Ovary (tissue), 9 donors: ENCODE data around the gene HOXB3. TPM values are rescaled to one million over a fixed set of nuclear protein-coding genes. Genes with fewer than 3 reads are reported as not detected.

Experiments used
- DNase-seq, 5 donors: peaks; one replicate each; pipeline ENCODE4 v3.0.0-alpha.2; 2019 to 2020
- H3K27ac ChIP-seq, 2 donors: fragments of 200-600 bp; one replicate each; pipeline versions ENCODE4 v1.5.1 to v1.8.0; 2019 to 2022
- H3K27me3 ChIP-seq: fragments of 200-600 bp; one replicate; pipeline ENCODE4 v1.8.0; 2022
- H3K36me3 ChIP-seq: fragments of 200-600 bp; sonication (generic); one replicate; pipeline ENCODE4 v1.5.1; 2019
- H3K4me1 ChIP-seq: one replicate; pipeline ENCODE4 v1.8.1; 2013; ENCODE audit warnings: mild to moderate bottlenecking, moderate library complexity; ENCODE audit not compliant: insufficient read depth
- H3K4me3 ChIP-seq: fragments of 200-600 bp; sonication (generic); one replicate; pipeline ENCODE4 v1.5.1; 2017
- H3K9me3 ChIP-seq, 2 donors: fragments of 200-600 bp in 1 of 2; sonication (generic) in 1 of 2; one replicate each; pipeline versions ENCODE4 v1.5.1 to v1.8.1; 2013 to 2019; ENCODE audit warnings: mild to moderate bottlenecking in 1 of 2, moderate library complexity in 1 of 2
- EP300 ChIP-seq: sonication (generic); formaldehyde crosslinking; IDR thresholded peaks from one replicate; pipeline ENCODE4 v1.6.1; 2017; ENCODE audit warnings: antibody characterized with exemption
- POLR2A ChIP-seq: fragments of 450-650 bp; IDR thresholded peaks from one replicate; pipeline ENCODE4 v1.6.1; 2017; ENCODE audit warnings: antibody characterized with exemption, mild to moderate bottlenecking, moderate library complexity
- WGBS, 3 donors: extraction: QIAGEN DNeasy Blood & Tissue Kit in 1 of 3; methylation state at CpG; one replicate each; pipeline versions ENCODE4 v1.1.5 to v1.1.7; 2013 to 2017; 5-methylcytosine and 5-hydroxymethylcytosine counted together
- intact Hi-C, 4 donors: fragments of 100-400 bp; cut with DNase I; formaldehyde crosslinking; loops; one replicate each; pipeline versions ENCODE4 v1.11.0 to v1.15.1; 2022 to 2023
- polyA plus RNA-seq, 2 donors: library from polyadenylated mRNA; stranded (reverse); fragments of 200-250 nt in 1 of 2; fragments of 350-450 nt in 1 of 2; fragmentation: Illumina TruSeq in 1 of 2; extraction: RNeasy Lipid Tissue Mini Kit (QIAGEN cat#74804) in 1 of 2; gene quantifications; one replicate each; pipeline ENCODE4 v1.2.3, GENCODE V29; 2013 to 2014
- total RNA-seq, 7 donors: library from RNA; depleted of rRNA in 2 of 7; stranded (reverse); fragments of >200 nt in 2 of 7; fragmentation: NEBNext Ultra II Directional in 3 of 7; extraction: Animal tissue kit (Norgen Biotek cat#: 25700) in 3 of 7; gene quantifications; one replicate each; pipeline versions ENCODE4 v1.1.0 to v1.2.4, GENCODE V29; 2016 to 2023
- TF ChIP-seq, protein P1 (sequence below), 3 donors: fragments of 450-650 bp in 2 of 3; fragments of 200-600 bp in 1 of 3; IDR thresholded peaks; one replicate each; pipeline versions ENCODE4 v1.5.1 to v1.8.0; 2016 to 2022; ENCODE audit warnings: antibody characterized with exemption in 3 of 3, mild to moderate bottlenecking in 1 of 3
- donor health status: DM: no; HTN: no; CAD: no; lungs with moderate emphysema.
- donor health status: DM: no; HTN: no; CAD: no.
- donor health status: Bipolar disorder and iron deficiency.
- donor health status: DM: yes; HTN: yes; CAD: no.
- donor health status: DM: no; HTN: no; CAD: no.
- donor health status: DM: yes; HTN: yes; CAD: no.

Gene HOXB3
- total and polyA plus RNA-seq, 9 donors, result 0.43 to 10.7 (median 2.7) TPM

GRCh38 chr17:48616717-48617470 lies 26.9 kb upstream of the HOXB3 start:
- no peak for DNase-seq
- H3K27me3 ChIP-seq, result peaks cover 6% of the 10 kb centered on the region
- H3K4me1 ChIP-seq, result no peaks in the 10 kb centered on the region
- no peak overlapping the region for H3K27ac ChIP-seq
- intact Hi-C loops, result loop anchor here in 3 of 4 donors (5.0 to 10.0 kb wide), 2 partner anchors 285 to 592 kb away; no protein-coding TSS in a partner anchor
- no peak overlapping the region for H3K4me3 ChIP-seq
- no peaks in the 10 kb centered on the region for H3K36me3 ChIP-seq
- WGBS, 3 donors, result 13 to 17% (median 15%) methylated on average over 15 of the region's 15 CpGs
- H3K9me3 ChIP-seq, result no peaks in the 10 kb centered on the region
- TF ChIP-seq EP300 (no peak), POLR2A (no peak)
- TF ChIP-seq, protein P1, sequence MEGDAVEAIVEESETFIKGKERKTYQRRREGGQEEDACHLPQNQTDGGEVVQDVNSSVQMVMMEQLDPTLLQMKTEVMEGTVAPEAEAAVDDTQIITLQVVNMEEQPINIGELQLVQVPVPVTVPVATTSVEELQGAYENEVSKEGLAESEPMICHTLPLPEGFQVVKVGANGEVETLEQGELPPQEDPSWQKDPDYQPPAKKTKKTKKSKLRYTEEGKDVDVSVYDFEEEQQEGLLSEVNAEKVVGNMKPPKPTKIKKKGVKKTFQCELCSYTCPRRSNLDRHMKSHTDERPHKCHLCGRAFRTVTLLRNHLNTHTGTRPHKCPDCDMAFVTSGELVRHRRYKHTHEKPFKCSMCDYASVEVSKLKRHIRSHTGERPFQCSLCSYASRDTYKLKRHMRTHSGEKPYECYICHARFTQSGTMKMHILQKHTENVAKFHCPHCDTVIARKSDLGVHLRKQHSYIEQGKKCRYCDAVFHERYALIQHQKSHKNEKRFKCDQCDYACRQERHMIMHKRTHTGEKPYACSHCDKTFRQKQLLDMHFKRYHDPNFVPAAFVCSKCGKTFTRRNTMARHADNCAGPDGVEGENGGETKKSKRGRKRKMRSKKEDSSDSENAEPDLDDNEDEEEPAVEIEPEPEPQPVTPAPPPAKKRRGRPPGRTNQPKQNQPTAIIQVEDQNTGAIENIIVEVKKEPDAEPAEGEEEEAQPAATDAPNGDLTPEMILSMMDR (IDR thresholded peaks at IDR 0.05), result no peak

- no peak overlapping the region for H3K4me3 ChIP-seq
- no peak overlapping the region for H3K27ac ChIP-seq
- H3K4me1 ChIP-seq, result no peaks in the 10 kb centered on the region
- H3K36me3 ChIP-seq, result no peaks in the 10 kb centered on the region
- 19 to 25% (median 25%) methylated on average over 17 of the region's 17 CpGs for WGBS, 3 donors
- no peak for DNase-seq
- H3K9me3 ChIP-seq, result no peaks in the 10 kb centered on the region
- intact Hi-C loops, result loop anchor here in 3 of 4 donors (5.0 to 10.0 kb wide), 2 partner anchors 284 to 591 kb away; no protein-coding TSS in a partner anchor
- TF ChIP-seq, protein P1 (IDR thresholded peaks at IDR 0.05), result no peak
- TF ChIP-seq EP300, result no peak
- H3K27me3 ChIP-seq, result peaks cover under 1% of the 10 kb centered on the region
Measured at GRCh38 chr17:48615963-48616716, 26.1 kb upstream of the HOXB3 start.

DNA sequence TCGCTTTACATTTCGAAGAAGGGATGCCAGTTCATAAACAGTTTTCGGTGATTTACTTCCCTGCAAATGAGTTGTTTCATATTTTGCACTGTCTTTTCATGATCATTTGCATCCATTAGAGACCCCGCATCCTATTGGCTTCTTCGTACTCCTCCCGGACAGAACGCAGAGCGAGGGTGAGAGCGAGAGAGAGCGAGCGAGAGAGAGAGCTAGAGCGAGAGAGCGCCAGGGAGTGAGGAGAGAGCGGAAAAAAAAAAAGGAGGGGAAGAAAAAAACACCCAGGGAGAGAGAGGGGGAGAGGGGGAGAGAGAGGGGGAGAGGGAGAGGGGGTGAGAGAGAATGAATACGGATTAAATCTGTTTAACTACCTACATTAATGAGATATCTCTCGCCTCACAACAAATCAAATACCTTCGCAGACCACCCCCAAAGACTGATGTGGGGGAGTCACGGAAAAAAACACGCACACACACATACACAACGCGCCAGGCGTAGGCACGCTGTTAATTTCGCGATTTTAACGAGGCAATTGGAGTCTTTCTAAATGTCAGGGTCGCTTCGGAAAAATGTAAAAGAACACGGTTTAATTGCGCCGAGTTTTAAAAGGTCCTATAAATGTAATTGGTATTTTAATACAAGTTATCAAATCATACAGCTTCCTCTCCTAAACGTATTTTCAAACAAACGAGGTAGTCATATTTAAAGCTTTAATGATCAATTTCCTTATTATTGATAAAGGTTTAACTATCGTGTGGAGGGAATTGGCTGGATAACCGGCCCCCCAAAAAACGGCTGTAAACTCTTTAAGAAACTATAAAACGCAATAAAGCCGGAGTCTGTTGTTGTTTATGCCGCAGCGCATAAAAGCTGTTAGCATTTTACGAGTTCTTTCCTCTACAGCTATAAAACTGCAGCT lies 25.3 kb upstream of the HOXB3 start, which contains the start of gene HOXB8:
Gene HOXB8, minus strand, starts transcription at position 246 of the 916 bp plus-strand sequence. CDS start 588 bp downstream, outside the sequence.
- WGBS, 3 donors, result 6 to 10% (median 7%) methylated on average over 41 of the region's 41 CpGs
- intact Hi-C loops, result loop anchor here in 3 of 4 donors (5.0 to 10.0 kb wide), 2 partner anchors 283 to 591 kb away; no protein-coding TSS in a partner anchor
- Histone ChIP-seq H3K27ac (no peak within 1 kb of the TSS), H3K4me3 (no peak within 1 kb of the TSS), H3K27me3 (no peaks in the 10 kb centered on the region), H3K4me1 (peaks cover 2% of the 10 kb centered on the region), H3K36me3 (no peaks in the 10 kb centered on the region), H3K9me3 (no peaks in the 10 kb centered on the region)
- TF ChIP-seq EP300 (no peak), POLR2A (no peak)
- TF ChIP-seq, protein P1 (IDR thresholded peaks at IDR 0.05), result no peak
- no peak for DNase-seq
